Upper lobe of right lung (tissue), 1 donor: ENCODE results near the gene DIS3. TPM values are rescaled to one million over a fixed set of nuclear protein-coding genes. Genes with fewer than 3 reads are reported as not detected.
A peak's percentile ranks its signal among the peaks of the same experiment; 100 is the strongest.
"Not testable (repeated sequence)": the region's sequence is repeated elsewhere in the genome, so short reads cannot be mapped to it uniquely, and the experiment has no call there.

Experiments
- ATAC-seq: fragments of 200-7000 bp; cut with Tn5 transposase; one replicate; pipeline ENCODE4 v1.9.1; 2020; ENCODE audit warnings: mild to moderate bottlenecking, moderate library complexity
- DNase-seq: peaks from one replicate; pipeline ENCODE4 v3.0.0-alpha.2; 2020
- H3K27ac ChIP-seq: fragments of 200-600 bp; one replicate; pipeline ENCODE4 v1.8.0; 2022
- H3K27me3 ChIP-seq: fragments of 200-600 bp; one replicate; pipeline ENCODE4 v1.8.0; 2022; ENCODE audit warnings: mild to moderate bottlenecking
- H3K36me3 ChIP-seq: fragments of 200-600 bp; one replicate; pipeline ENCODE4 v1.8.0; 2022
- H3K4me1 ChIP-seq: fragments of 200-600 bp; one replicate; pipeline ENCODE4 v1.8.0; 2022
- H3K4me3 ChIP-seq: fragments of 200-600 bp; one replicate; pipeline ENCODE4 v1.8.0; 2022; ENCODE audit warnings: mild to moderate bottlenecking
- H3K9me3 ChIP-seq: fragments of 200-600 bp; one replicate; pipeline ENCODE4 v1.8.0; 2022
- intact Hi-C: fragments of 100-400 bp; cut with DNase I; formaldehyde crosslinking; loops from one replicate; pipeline ENCODE4 v1.11.0; 2022
- total RNA-seq: library from RNA; stranded (reverse); fragmentation: NEBNext Ultra II Directional; extraction: Animal tissue kit (Norgen Biotek cat#: 25700); gene quantifications from one replicate; pipeline ENCODE4 v1.2.1, GENCODE V29; 2021
- TF ChIP-seq, protein P1 (sequence below): fragments of 200-600 bp; IDR thresholded peaks from one replicate; pipeline ENCODE4 v1.8.0; 2022; ENCODE audit warnings: antibody characterized with exemption
- donor health status: DM: no; HTN: yes; CAD: no; lungs with severe emphysema.

DIS3 gene
- total RNA-seq, 1 donor from 2014 or later = 30.2 TPM

DNA sequence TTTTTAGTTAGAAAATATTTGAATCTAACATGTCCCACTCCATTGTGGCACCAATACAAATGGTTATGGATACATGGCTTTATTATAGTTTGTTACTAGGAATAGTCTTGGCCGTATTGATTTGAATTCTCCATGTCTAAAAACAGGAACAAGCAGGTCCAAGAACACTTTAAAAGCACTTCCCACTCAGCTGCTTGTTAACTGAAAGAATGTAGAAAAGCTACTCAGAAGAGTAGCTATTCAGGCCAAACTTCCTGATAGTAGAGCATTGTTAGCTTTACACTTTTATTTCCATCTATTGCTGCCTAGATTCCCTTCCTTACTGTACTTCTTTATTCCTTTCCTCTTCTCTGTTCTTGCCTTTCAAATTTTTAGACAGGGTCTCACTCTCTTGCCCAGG lies 7.1 kb upstream of the DIS3 start:
- TF ChIP-seq, protein P1, sequence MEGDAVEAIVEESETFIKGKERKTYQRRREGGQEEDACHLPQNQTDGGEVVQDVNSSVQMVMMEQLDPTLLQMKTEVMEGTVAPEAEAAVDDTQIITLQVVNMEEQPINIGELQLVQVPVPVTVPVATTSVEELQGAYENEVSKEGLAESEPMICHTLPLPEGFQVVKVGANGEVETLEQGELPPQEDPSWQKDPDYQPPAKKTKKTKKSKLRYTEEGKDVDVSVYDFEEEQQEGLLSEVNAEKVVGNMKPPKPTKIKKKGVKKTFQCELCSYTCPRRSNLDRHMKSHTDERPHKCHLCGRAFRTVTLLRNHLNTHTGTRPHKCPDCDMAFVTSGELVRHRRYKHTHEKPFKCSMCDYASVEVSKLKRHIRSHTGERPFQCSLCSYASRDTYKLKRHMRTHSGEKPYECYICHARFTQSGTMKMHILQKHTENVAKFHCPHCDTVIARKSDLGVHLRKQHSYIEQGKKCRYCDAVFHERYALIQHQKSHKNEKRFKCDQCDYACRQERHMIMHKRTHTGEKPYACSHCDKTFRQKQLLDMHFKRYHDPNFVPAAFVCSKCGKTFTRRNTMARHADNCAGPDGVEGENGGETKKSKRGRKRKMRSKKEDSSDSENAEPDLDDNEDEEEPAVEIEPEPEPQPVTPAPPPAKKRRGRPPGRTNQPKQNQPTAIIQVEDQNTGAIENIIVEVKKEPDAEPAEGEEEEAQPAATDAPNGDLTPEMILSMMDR = no peak
- H3K27me3 ChIP-seq = no peaks in the 10 kb centered on the region
- H3K4me3 ChIP-seq = no peak overlapping the region
- no peaks in the 10 kb centered on the region for H3K9me3 ChIP-seq
- peaks cover 10% of the 10 kb centered on the region for H3K4me1 ChIP-seq
- ATAC-seq = peak; percentile 80
- no peak for DNase-seq
- peak overlapping the region; percentile 58 for H3K27ac ChIP-seq
- intact Hi-C loops = no loop called here
- H3K36me3 ChIP-seq = peaks cover 43% of the 10 kb centered on the region

DNA sequence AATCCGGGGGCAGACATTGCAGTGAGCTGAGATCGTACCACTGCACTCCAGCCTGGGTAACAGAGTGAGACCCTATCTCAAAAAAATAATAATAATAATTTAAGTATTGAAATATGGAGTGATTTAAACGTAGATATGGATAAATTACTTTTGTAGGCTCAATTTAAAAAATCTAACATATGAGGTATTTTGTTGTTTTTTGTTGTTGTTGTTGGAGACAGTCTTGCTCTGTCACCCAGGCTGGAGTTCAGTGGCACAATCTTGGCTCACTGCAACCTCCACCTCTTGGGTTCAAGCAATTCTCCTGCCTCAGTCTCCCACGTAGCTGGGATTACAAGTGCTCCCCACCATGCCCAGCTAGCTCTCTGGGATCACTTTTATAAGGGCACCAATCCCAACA lies 3.0 kb upstream of the DIS3 start:
- H3K9me3 ChIP-seq, DNase-seq, H3K27me3 ChIP-seq, intact Hi-C loops, H3K27ac ChIP-seq, ATAC-seq, H3K4me3 ChIP-seq: not testable (repeated sequence)
- Histone ChIP-seq H3K36me3 (peaks cover 26% of the 10 kb centered on the region), H3K4me1 (peaks cover 34% of the 10 kb centered on the region)

DNA sequence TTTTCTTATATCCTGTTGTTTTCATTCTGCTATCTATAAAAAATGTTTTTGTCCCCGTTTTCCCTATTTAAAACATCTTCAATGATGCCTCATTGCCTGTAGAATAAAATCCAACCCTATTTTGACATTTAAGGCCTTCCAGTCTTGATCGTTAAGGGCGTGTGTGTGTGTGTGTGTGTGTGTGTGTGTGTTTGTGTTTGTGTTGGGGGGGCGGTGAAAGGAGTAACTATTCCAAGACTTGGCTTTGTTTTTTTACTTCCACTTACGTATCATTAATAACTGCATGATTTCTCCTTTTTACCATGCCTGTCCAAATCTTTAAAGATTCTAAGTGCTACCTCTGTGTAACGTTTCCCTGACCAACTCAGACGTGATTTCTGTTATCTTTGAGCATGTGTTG lies 1.0 kb upstream of the DIS3 start:
- DNase-seq = no peak
- TF ChIP-seq, protein P1 = no peak
- intact Hi-C loops = no loop called here
- Histone ChIP-seq H3K27me3 (no peaks in the 10 kb centered on the region), H3K4me1 (peaks cover 40% of the 10 kb centered on the region), H3K9me3 (no peaks in the 10 kb centered on the region), H3K27ac (peak overlapping the region; percentile 95), H3K4me3 (peak overlapping the region; percentile 100), H3K36me3 (peaks cover 32% of the 10 kb centered on the region)
- ATAC-seq = no peak

DNA sequence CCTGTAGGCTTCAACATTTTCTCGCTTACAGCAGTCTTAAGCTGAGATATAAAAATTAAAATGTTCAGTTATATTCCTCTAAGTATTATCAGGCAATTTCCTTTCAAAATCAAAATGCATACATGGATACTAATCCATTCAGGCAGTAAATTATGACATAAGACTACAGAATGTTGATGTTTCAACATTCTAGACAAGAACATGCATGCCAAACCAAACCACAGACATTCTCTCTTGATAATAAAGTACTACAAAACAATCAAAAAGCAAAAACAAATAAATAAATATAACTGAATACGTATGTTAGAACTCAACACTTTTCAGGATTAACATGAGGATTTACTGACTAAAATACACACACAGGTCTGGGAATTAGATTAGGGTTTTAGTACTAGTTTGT lies 7.7 kb downstream of the DIS3 start:
- Histone ChIP-seq H3K27ac (no peak overlapping the region), H3K9me3 (no peaks in the 10 kb centered on the region), H3K4me3 (no peak overlapping the region), H3K27me3 (no peaks in the 10 kb centered on the region), H3K4me1 (peaks cover 1% of the 10 kb centered on the region), H3K36me3 (peaks cover 93% of the 10 kb centered on the region)
- intact Hi-C loops = no loop called here
- ATAC-seq (no peak), DNase-seq (no peak)
- TF ChIP-seq, protein P1 = no peak

DNA sequence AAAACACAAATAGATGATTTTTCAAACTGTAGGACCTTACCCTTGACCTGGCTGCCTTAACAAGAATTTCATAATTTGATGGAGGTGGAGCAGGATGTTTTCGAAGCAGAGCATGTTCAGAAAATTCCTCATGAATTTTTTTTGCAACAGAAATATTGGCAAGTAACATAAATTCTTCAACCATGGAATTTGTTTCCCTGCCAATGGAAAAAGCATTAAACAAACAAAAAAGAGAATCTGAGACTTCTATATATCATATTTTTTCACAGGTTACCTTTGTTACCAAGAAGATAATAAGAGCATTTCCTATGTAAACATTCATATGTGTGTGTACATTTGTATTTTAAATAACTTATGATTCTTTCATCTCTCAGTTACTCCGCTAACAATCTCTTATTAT lies 18.3 kb downstream of the DIS3 start:
- peaks cover 100% of the 10 kb centered on the region for H3K36me3 ChIP-seq
- H3K27me3 ChIP-seq = no peaks in the 10 kb centered on the region
- intact Hi-C loops = no loop called here
- no peak for ATAC-seq
- H3K9me3 ChIP-seq = no peaks in the 10 kb centered on the region
- no peak for DNase-seq
- no peak overlapping the region for H3K27ac ChIP-seq
- H3K4me3 ChIP-seq = no peak overlapping the region
- TF ChIP-seq, protein P1 = no peak
- no peaks in the 10 kb centered on the region for H3K4me1 ChIP-seq

DNA sequence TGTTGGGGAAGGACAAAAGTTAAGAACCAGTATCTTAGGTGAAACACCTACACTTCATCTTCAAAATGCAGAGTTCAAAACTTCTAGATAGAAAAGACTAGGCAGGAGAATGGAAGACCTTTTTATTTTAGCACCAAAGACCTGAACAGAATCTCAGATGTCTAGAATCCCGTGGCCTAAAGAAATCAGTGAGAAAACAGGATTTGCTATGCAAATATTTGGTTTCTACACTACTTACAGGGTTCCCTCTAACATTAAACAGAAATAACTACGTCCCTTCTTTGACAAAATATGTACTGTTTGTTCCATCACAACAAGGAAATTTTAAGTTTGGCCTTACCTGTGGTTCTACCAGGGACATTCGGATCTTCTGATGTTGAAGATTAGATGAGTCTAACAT lies 21.5 kb downstream of the DIS3 start:
- TF ChIP-seq, protein P1 = no peak
- intact Hi-C loops = no loop called here
- Histone ChIP-seq H3K27me3 (no peaks in the 10 kb centered on the region), H3K4me3 (no peak overlapping the region), H3K27ac (no peak overlapping the region), H3K9me3 (no peaks in the 10 kb centered on the region), H3K36me3 (peaks cover 99% of the 10 kb centered on the region), H3K4me1 (no peaks in the 10 kb centered on the region)
- DNase-seq = no peak
- no peak for ATAC-seq
